Activated T-cell treated with anti-CD3 and anti-CD28 coated beads, Interleukin-2, amount 50 U/mL, for 4 hours (primary cell): ENCODE measurements around the gene CEP128. TPM values are rescaled to one million over a fixed set of nuclear protein-coding genes. Genes with fewer than 3 reads are reported as not detected.

Source experiments
- ATAC-seq, 2 donors: fragments of 200-7000 bp; cut with Tn5 transposase; one replicate each; pipeline ENCODE4 v1.10.0; 2021
- DNase-seq: peaks from one replicate; pipeline ENCODE4 v3.0.0-alpha.2; 2020
- H3K27me3 Mint-ChIP-seq: one replicate; pipeline ENCODE4 v1.8.0; 2021; ENCODE audit warnings: low read depth, mixed read lengths
- H3K36me3 Mint-ChIP-seq: one replicate; pipeline ENCODE4 v1.8.0; 2022; ENCODE audit warnings: mixed read lengths; ENCODE audit not compliant: insufficient read depth
- H3K4me1 Mint-ChIP-seq: one replicate; pipeline ENCODE4 v1.8.0; 2021; ENCODE audit warnings: low read depth, mixed read lengths
- H3K4me3 Mint-ChIP-seq: one replicate; pipeline ENCODE4 v1.8.0; 2021; ENCODE audit warnings: mild to moderate bottlenecking, moderate library complexity, mixed read lengths
- H3K9me3 Mint-ChIP-seq: one replicate; pipeline ENCODE4 v1.8.0; 2021; ENCODE audit warnings: mixed read lengths
- total RNA-seq, 3 donors: library from RNA; stranded (reverse); gene quantifications; one replicate each; pipeline ENCODE4 v1.2.1, GENCODE V29; 2021

CEP128 gene
- total RNA-seq, 3 donors from 2014 or later = 17.1 to 22.7 (median 21.2) TPM

DNA sequence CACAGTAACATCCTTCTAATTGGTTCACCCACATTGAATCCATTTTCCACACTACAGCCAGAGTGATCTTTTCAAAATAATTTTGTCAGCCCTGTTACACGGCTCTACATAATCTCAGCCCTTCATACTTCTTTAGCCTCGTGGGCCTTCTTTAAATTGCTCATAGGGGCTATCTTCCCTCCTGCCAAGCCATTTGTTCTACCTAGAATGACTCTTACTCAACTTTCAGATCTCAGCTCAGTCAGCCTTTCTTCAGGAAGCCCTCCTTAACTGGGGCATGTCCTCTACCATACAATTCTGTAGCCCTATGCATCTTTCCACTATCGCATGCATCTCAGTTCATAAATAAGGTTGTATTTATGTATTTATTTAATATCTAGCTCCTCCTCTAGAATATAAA, 39.7 kb downstream of the CEP128 start:
- Mint-ChIP-seq H3K9me3 (no peaks in the 10 kb centered on the region), H3K27me3 (no peaks in the 10 kb centered on the region), H3K4me1 (peaks cover 4% of the 10 kb centered on the region), H3K36me3 (peaks cover 53% of the 10 kb centered on the region), H3K4me3 (no peak overlapping the region)
- DNase-seq (no peak), ATAC-seq (no peak)

DNA sequence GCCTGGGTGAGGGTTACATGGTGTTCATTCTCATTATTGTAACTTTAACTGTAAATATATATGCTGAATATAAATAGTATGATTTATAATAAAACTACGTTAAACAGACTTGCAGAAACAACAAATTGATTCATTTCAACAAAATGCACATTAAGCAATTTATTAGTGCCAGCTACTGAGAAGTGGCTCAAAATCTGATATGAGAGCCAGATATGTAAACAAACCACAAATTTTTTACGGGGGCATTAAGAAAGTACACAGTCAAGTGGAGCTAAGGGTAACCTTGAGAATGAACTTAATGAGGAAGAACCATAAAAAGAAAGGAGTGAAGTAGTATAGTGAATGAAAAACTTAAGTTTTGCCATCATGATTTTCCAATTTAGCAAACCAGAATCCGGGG, 40.3 kb downstream of the CEP128 start:
- ATAC-seq (no peak), DNase-seq (no peak)
- H3K4me1 Mint-ChIP-seq = peaks cover 4% of the 10 kb centered on the region
- no peaks in the 10 kb centered on the region for H3K27me3 Mint-ChIP-seq
- no peak overlapping the region for H3K4me3 Mint-ChIP-seq
- H3K9me3 Mint-ChIP-seq = no peaks in the 10 kb centered on the region
- H3K36me3 Mint-ChIP-seq = peaks cover 47% of the 10 kb centered on the region

DNA sequence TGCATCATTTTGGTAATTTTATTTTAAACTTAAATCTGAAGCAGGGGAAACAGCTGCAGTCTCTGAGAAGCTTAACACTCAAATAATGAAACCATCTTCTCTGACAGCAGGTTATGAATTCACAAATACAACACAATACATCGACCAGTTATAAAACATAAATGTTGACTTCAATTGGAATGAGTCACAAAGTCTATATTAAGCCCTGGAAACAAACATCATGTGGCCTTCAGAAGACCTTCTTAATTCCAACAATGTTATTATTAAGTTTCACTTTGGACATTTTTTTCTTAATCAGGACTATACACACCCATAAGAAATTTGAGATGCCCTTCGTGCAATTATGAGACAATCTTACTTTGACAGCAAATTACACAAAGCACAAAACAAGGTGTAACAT, 68.9 kb downstream of the CEP128 start:
- Mint-ChIP-seq H3K4me1 (no peaks in the 10 kb centered on the region), H3K9me3 (peaks cover 31% of the 10 kb centered on the region), H3K27me3 (no peaks in the 10 kb centered on the region), H3K36me3 (peaks cover 35% of the 10 kb centered on the region), H3K4me3 (no peak overlapping the region)
- ATAC-seq (no peak), DNase-seq (no peak)

DNA sequence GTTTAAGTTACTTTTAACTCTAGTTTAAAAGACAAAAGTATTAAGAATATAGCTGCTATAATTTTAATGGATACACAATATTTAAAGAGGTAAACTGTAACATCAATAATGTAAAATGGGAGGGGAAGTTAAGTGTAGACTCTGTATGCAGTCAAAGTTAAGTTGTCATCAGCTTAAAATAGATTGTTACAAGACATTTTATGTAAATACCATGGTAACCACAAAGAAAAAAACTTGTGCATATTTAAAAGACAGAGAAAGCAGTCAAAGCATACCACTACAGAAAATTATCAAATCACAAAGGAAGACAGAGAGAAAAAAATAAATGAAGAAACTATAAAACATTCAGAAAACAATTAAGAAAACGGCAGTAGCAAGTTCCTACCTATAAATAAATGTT, 73.3 kb downstream of the CEP128 start:
- peaks cover 31% of the 10 kb centered on the region for H3K36me3 Mint-ChIP-seq
- H3K4me1 Mint-ChIP-seq = no peaks in the 10 kb centered on the region
- H3K4me3 Mint-ChIP-seq = no peak overlapping the region
- DNase-seq = no peak
- peaks cover 44% of the 10 kb centered on the region for H3K9me3 Mint-ChIP-seq
- H3K27me3 Mint-ChIP-seq = no peaks in the 10 kb centered on the region
- ATAC-seq = no peak

DNA sequence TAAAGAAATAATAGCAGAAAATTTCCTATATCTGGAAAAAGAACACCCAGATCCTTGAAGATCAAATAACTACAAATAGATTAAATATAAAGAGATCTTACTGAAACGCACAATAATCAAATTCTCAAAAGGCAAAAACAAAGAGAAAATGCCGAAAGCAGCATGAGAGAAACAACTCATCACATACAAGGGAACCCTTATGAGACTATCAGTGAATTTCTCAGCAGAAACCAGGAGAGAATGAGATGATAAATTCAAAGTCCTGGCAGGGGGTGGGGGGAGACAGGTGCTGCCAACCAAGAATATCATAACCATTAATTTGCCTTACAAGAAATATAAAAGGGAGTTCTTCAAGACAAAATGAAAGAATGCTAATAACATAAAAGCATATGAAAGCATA, 73.7 kb downstream of the CEP128 start:
- Mint-ChIP-seq H3K9me3 (peaks cover 44% of the 10 kb centered on the region), H3K4me1 (no peaks in the 10 kb centered on the region), H3K4me3 (no peak overlapping the region), H3K27me3 (no peaks in the 10 kb centered on the region), H3K36me3 (peaks cover 31% of the 10 kb centered on the region)
- DNase-seq (no peak), ATAC-seq (no peak)

DNA sequence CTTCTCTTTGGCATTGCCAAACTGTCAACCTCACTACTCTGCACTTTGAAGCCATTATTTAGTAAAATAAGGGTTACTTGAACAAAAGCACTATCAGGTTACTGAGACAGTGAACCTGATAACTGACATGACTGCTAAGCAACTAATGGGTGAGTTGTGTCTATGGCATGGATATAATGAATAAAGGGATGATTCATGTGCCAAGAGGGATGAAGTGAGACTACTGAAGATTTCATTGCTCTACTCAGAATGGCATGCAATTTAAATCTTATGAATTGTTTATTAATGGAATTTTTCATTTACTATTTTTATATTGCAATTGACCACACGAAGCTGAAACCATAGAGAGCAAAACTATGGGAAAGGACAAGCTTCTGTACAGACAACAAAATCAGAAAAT, 74.4 kb downstream of the CEP128 start:
- DNase-seq (no peak), ATAC-seq (no peak)
- Mint-ChIP-seq H3K9me3 (peaks cover 44% of the 10 kb centered on the region), H3K27me3 (no peaks in the 10 kb centered on the region), H3K4me1 (no peaks in the 10 kb centered on the region), H3K4me3 (no peak overlapping the region), H3K36me3 (peaks cover 27% of the 10 kb centered on the region)

DNA sequence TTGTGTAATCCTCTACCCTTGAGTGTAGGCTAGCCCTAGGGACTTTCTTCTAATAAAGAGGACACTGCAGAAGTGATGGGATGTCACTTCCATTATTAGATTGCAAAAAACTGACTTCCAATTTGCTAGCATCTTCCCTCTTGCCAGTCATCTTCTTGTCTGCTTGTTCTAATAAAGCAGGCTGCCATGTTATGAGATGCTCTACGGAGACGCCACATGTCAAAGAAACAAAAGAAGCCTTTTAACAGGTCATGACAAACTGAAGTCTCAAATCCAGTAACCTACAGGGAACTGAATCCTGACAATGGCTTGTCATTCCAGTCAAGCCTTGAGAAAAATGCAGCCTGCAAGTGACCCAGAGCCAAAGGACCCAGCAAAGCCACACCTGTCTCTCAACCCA, 76.0 kb downstream of the CEP128 start:
- peaks cover 36% of the 10 kb centered on the region for H3K9me3 Mint-ChIP-seq
- no peak for ATAC-seq

DNA sequence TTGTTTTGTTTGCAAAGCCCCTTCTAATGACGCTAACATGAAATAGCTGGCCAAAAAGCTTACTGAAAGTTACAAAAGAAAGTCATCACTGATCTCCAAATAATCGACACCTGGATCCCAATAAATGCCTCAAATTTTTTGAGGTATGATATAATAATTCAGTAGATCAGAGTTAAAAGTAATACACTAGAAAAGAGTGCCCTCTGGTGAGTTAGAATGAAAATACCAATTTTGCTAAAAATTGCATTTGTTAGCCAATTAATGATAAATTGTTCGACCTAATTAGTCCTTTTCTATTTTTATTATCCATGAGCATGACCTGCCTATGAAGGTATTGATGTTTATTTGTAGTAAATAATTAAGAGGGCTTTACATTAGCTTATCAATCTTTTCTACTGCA, 78.6 kb downstream of the CEP128 start:
- Mint-ChIP-seq H3K4me3 (no peak overlapping the region), H3K4me1 (no peaks in the 10 kb centered on the region), H3K9me3 (peaks cover 17% of the 10 kb centered on the region), H3K27me3 (no peaks in the 10 kb centered on the region), H3K36me3 (peaks cover 9% of the 10 kb centered on the region)
- ATAC-seq (no peak), DNase-seq (no peak)

More for the DNA sequence above, 76.0 kb downstream of the CEP128 start:
- Mint-ChIP-seq H3K36me3 (peaks cover 19% of the 10 kb centered on the region), H3K4me1 (no peaks in the 10 kb centered on the region), H3K4me3 (no peak overlapping the region), H3K27me3 (no peaks in the 10 kb centered on the region)
- DNase-seq = no peak

DNA sequence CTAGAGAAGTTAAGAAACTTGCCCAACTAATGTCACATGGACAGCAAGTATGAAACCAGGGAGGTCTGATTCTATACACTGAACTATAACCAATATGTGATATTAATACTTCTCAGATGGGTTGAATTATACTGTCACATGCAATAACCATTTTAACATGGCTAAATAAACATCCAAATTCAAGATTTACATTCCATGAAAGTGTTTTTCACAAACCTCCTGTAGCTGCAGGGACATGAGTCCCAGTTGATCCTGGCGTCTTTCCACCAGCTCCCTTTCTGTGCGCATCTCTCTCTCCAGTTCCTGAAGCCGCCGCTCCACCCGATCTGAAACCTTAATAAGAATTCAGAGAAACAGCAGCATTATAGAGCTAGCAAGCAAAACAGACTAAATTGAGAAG, 79.0 kb downstream of the CEP128 start:
- H3K27me3 Mint-ChIP-seq = no peaks in the 10 kb centered on the region
- no peaks in the 10 kb centered on the region for H3K4me1 Mint-ChIP-seq
- H3K4me3 Mint-ChIP-seq = no peak overlapping the region
- no peak for DNase-seq
- H3K9me3 Mint-ChIP-seq = peaks cover 12% of the 10 kb centered on the region
- ATAC-seq = no peak
- peaks cover 5% of the 10 kb centered on the region for H3K36me3 Mint-ChIP-seq

DNA sequence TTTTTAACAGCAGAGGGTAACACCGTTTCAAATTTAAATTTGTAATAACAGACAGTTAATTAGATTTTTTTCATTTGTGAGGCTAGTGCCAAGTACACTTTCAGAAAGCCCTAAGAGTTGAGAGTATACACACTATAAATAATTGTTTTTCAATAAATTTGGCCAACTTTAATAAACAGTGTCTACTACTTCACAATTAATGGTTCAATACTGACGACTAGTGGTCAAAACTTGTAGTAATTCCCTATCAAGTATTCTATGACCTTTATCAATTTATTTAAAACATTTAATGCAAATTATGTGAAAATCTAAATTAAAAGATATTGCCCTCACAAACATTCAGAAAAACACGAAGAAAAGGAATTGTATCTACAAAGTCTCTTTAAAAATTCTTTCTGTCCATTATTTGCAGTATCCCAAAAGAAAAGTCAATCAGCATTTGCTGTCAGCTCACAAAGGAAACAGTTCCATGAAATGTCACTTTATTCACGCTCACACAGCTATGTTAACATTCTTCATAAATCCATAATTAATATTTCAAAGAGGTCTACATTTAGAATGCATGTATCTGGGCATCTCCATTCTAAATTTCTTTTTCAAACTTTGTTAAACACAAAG, 91.2 kb downstream of the CEP128 start:
- peaks cover 2% of the 10 kb centered on the region for H3K36me3 Mint-ChIP-seq
- H3K4me1 Mint-ChIP-seq = no peaks in the 10 kb centered on the region
- no peaks in the 10 kb centered on the region for H3K27me3 Mint-ChIP-seq
- ATAC-seq = no peak
- H3K4me3 Mint-ChIP-seq = no peak overlapping the region
- DNase-seq = no peak
- no peaks in the 10 kb centered on the region for H3K9me3 Mint-ChIP-seq

DNA sequence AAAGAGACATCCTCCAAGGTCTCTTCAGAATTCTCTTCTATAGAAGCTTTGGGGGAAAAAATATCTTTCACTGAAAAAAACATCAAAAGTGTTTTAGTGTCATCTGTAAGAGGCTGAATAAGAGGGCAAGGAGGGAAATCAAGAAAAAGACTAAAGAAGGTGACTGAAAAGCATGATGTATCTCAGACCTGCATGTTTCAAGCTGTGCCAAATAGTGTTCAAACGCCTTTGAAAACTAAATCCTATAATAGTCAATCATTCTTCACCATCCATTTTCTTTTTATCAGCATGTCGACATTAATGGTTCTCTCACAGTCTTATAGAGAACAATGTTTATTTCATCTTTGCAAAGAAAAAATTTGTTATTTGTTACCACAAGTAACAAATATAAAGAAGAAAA, 94.5 kb downstream of the CEP128 start:
- no peaks in the 10 kb centered on the region for H3K27me3 Mint-ChIP-seq
- H3K9me3 Mint-ChIP-seq = no peaks in the 10 kb centered on the region
- H3K4me1 Mint-ChIP-seq = no peaks in the 10 kb centered on the region
- ATAC-seq (no peak), DNase-seq (no peak)
- no peak overlapping the region for H3K4me3 Mint-ChIP-seq
- no peaks in the 10 kb centered on the region for H3K36me3 Mint-ChIP-seq

DNA sequence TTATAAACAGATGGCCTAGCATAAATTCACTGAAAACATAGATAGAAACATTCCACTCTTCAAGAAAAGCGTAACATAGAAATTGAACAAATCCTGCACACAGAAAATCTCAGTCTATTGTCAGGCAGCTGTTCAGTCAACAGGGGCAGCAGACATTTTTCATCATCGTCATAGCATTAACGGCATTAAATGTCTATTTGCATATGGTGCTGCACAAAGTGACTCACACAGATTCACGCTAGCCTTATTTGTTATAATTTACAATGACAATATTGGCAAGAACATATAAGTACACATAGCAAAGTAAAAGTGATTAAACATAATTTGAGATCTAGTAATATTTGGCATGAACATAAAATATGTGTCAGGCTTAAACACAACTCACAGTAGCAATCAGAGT, 95.7 kb downstream of the CEP128 start:
- no peak for ATAC-seq
- no peaks in the 10 kb centered on the region for H3K4me1 Mint-ChIP-seq
- H3K4me3 Mint-ChIP-seq = no peak overlapping the region

DNA sequence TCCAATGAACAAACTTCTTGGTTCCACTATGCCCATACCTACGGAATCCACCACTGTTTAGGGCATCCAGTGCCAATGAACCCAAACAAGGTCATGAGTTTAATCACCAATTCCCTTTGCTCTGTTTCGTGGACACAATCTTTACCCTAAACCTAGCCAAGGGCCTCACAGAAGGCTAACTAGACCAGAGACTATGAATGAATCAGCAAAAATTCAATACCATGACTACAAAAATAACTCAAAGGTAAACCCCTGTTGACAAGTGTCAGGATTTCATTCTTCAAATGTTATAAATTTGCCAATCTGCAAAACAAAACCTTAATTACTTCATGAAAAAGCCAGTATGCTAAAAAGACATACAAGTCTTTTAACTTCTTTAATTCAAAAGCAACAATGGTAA, 96.7 kb downstream of the CEP128 start:
- Mint-ChIP-seq H3K27me3 (no peaks in the 10 kb centered on the region), H3K9me3 (no peaks in the 10 kb centered on the region), H3K36me3 (no peaks in the 10 kb centered on the region), H3K4me3 (no peak overlapping the region), H3K4me1 (no peaks in the 10 kb centered on the region)
- ATAC-seq = no peak
- no peak for DNase-seq

More for the DNA sequence above, 95.7 kb downstream of the CEP128 start:
- Mint-ChIP-seq H3K36me3 (no peaks in the 10 kb centered on the region), H3K27me3 (no peaks in the 10 kb centered on the region), H3K9me3 (no peaks in the 10 kb centered on the region)
- no peak for DNase-seq

DNA sequence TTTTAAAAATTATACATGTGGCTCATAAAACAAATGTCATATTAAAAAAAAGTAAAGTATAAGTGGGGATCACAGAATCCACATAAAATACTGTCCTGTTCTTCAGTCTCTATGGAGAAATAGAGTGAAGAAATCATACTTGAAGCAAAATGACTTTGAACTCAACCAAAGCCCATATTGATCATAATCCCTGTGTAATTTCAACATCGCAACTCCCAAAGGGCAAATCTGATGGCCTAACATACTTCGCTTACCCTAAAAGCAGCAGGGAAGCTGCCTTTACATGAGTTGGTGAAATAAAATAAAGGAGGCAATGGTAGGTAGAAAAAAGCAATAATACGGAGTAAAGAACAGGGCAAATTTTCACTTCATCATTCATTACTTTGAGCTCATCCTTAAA, 101.8 kb downstream of the CEP128 start:
- Mint-ChIP-seq H3K27me3 (no peaks in the 10 kb centered on the region), H3K36me3 (peaks cover 12% of the 10 kb centered on the region), H3K4me1 (no peaks in the 10 kb centered on the region), H3K4me3 (no peak overlapping the region), H3K9me3 (no peaks in the 10 kb centered on the region)
- ATAC-seq (no peak), DNase-seq (no peak)

DNA sequence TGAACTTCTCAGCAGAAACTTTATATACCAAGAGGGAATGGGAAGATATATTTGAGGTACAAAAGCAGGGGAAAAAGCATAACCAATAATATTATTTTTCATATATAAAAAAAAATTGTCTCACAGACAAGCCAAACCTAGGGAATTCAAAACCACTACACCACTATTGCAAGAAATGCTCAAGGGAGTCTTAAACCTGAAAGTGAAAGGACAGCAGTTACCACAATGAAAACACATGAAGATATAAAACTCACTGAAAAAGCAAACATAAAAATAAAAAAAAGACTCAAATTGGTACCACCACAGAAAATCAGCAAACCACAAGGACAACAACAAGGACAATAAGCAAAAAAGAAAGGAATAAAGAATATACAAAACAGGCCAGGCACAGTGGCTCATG, 131.9 kb downstream of the CEP128 start:
- peaks cover 2% of the 10 kb centered on the region for H3K4me1 Mint-ChIP-seq
- no peak for DNase-seq
- no peaks in the 10 kb centered on the region for H3K27me3 Mint-ChIP-seq
- no peak overlapping the region for H3K4me3 Mint-ChIP-seq
- H3K9me3 Mint-ChIP-seq = peaks cover 24% of the 10 kb centered on the region
- no peak for ATAC-seq
- H3K36me3 Mint-ChIP-seq = peaks cover 22% of the 10 kb centered on the region

DNA sequence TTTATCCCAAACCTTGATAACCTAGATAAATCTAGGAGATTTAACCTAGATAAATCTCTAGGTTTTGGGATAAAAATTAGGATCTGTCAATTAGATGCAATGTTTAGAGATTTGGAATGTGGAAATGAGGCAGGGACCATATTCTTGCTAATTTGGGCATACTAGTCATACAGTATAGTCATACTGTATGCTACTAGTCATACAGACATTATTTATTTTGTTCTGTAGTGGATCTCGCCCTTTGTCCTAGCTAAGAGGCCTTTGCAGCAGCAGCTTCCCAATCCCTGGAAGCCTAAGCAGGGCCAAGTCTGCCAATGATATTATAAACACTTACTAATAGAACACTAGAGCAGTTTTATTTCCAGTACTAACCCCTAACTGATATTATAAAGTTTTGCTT, 136.4 kb downstream of the CEP128 start:
- Mint-ChIP-seq H3K27me3 (no peaks in the 10 kb centered on the region), H3K36me3 (peaks cover 26% of the 10 kb centered on the region), H3K9me3 (peaks cover 21% of the 10 kb centered on the region), H3K4me3 (no peak overlapping the region), H3K4me1 (peaks cover 2% of the 10 kb centered on the region)
- DNase-seq (no peak), ATAC-seq (no peak)
